ENCODE measurements around the gene ARHGEF35. TPM values are rescaled to one million over a fixed set of nuclear protein-coding genes. Genes with fewer than 3 reads are reported as not detected.

The ARHGEF35 gene
- polyA plus RNA-seq, 1 of the 3 experiments (the other 2 are of a cell fraction) = 0.02 TPM

GRCh38 chr7:144164784-144165183, 30.8 kb downstream of the ARHGEF35 start (continued):
- TF ChIP-seq FOSL2 (IDR thresholded peaks at IDR 0.05; ENCODE audit: borderline replicate concordance, low read depth) (no peak), ELF1 (IDR thresholded peaks at IDR 0.05) (no peak), PBX3 (IDR thresholded peaks at IDR 0.05) (no peak)

- Histone ChIP-seq H3K4me2 (no peak overlapping the region), H3K79me2 (ENCODE audit: insufficient read depth) (no peaks in the 10 kb centered on the region), H3K27ac (ENCODE audit: low read depth in 2 of 2, low read length in 1 of 2) (no peak overlapping the region), H3K9me3 (no peaks in the 10 kb centered on the region), H3F3A (replicated peaks; ENCODE audit: insufficient read depth) (no peaks in the 10 kb centered on the region), H2AFZ (ENCODE audit: low read depth) (no peak overlapping the region), H3K9me2 (no peaks in the 10 kb centered on the region), H3K4me1 (ENCODE audit: control insufficient read depth in 1 of 2, insufficient read depth in 2 of 2, low read depth in 1 of 2, low read length in 1 of 2) (no peaks in the 10 kb centered on the region), H3K4me3 (ENCODE audit: low read depth in 2 of 2, low read length in 1 of 2) (no peak overlapping the region), H3K9ac (no peak overlapping the region), H4K20me1 (ENCODE audit: insufficient read depth) (no peaks in the 10 kb centered on the region), H3K27me3 (ENCODE audit: insufficient read depth) (no peaks in the 10 kb centered on the region), H3K36me3 (replicated peaks in 1 of 2; ENCODE audit: control insufficient read depth in 1 of 2, insufficient read depth in 2 of 2, low read length in 1 of 2) (no peaks in the 10 kb centered on the region)
- WGBS (ENCODE audit: low lambda C conversion rate) = 3% methylated on average over 1 of the region's 1 CpG
- no peak for TF ChIP-seq NRF1 (IDR thresholded peaks at IDR 0.05; ENCODE audit: low read depth, low read length)
- TF ChIP-seq GATA2 (CRISPR knock-in tag; IDR thresholded peaks at IDR 0.05) = no peak
- TF ChIP-seq USF2 (IDR thresholded peaks at IDR 0.05; ENCODE audit: borderline replicate concordance, low read depth, low read length) = no peak
- no peak for TF ChIP-seq TEAD4 (IDR thresholded peaks at IDR 0.05; ENCODE audit: borderline replicate concordance, insufficient read depth)
- TF ChIP-seq RAD21 (IDR thresholded peaks at IDR 0.05; ENCODE audit: low read length) = no peak
- TF ChIP-seq IRF3 (IDR thresholded peaks at IDR 0.05; ENCODE audit: low read depth, low read length) = no peak
- TF ChIP-seq RFX5 (IDR thresholded peaks at IDR 0.05; ENCODE audit: low read length) = no peak
- TF ChIP-seq SMC3 (IDR thresholded peaks at IDR 0.05; ENCODE audit: low read depth, low read length) = no peak
- TF ChIP-seq FOXM1 (IDR thresholded peaks at IDR 0.05; ENCODE audit: low read depth) = no peak
- no peak for TF ChIP-seq CHD2 (IDR thresholded peaks at IDR 0.05; ENCODE audit: low read length, partially characterized antibody)
- TF ChIP-seq RXRA (IDR thresholded peaks at IDR 0.05; ENCODE audit: borderline replicate concordance, low read depth) = no peak
- no peak for TF ChIP-seq REST (IDR thresholded peaks at IDR 0.05; ENCODE audit: low read depth, low read length)
- no peak for TF ChIP-seq MAX (IDR thresholded peaks at IDR 0.05; ENCODE audit: low read depth)
- no peak for TF ChIP-seq EZH2phosphoT487 (IDR thresholded peaks at IDR 0.05; ENCODE audit: borderline replicate concordance, low read depth)
- no peak for TF ChIP-seq GABPA (IDR thresholded peaks at IDR 0.05; ENCODE audit: low read depth)
- DNase-seq = no peak
- CTCF ChIA-PET = no interaction called here
- POLR2A ChIA-PET = no interaction called here
Measured at GRCh38 chr7:144158861-144159260, 36.8 kb downstream of the ARHGEF35 start.
